ENCODE data around the gene MYBPHL.

MYBPHL gene

GRCh38 chr1:109265016-109265415, 41.8 kb downstream of the MYBPHL start:
- no peak for DNase-seq (ENCODE audit: low read depth in 2 of 2)

- DNase-seq (ENCODE audit: low read depth in 2 of 2): no peak
Measured at GRCh38 chr1:109264379-109264755, 42.4 kb downstream of the MYBPHL start.

GRCh38 chr1:109263597-109264378, 43.0 kb downstream of the MYBPHL start:
- peak; percentile 65 to 76 for DNase-seq (ENCODE audit: low read depth in 2 of 2)

GRCh38 chr1:109263234-109263596, 43.6 kb downstream of the MYBPHL start:
- DNase-seq (ENCODE audit: low read depth in 2 of 2): no peak

GRCh38 chr1:109262231-109263055, 44.4 kb downstream of the MYBPHL start:
- no peak for DNase-seq (ENCODE audit: low read depth in 2 of 2)

GRCh38 chr1:109261578-109261977, 45.2 kb downstream of the MYBPHL start:
- no peak for DNase-seq (ENCODE audit: low read depth in 2 of 2)

GRCh38 chr1:109261006-109261405, 45.8 kb downstream of the MYBPHL start:
- DNase-seq (ENCODE audit: low read depth in 2 of 2): no peak

- DNase-seq (ENCODE audit: low read depth in 2 of 2): no peak
Measured at GRCh38 chr1:109259674-109260557, 46.9 kb downstream of the MYBPHL start.

GRCh38 chr1:109258481-109259466, 48.0 kb downstream of the MYBPHL start:
- no peak for DNase-seq (ENCODE audit: low read depth in 2 of 2)

GRCh38 chr1:109257682-109258421, 49.0 kb downstream of the MYBPHL start:
- DNase-seq (ENCODE audit: low read depth in 2 of 2): no peak

GRCh38 chr1:109256971-109257681, 49.7 kb downstream of the MYBPHL start:
- no peak for DNase-seq (ENCODE audit: low read depth in 2 of 2)

- DNase-seq (ENCODE audit: low read depth in 2 of 2): no peak
Measured at GRCh38 chr1:109256085-109256484, 50.7 kb downstream of the MYBPHL start.

- DNase-seq (ENCODE audit: low read depth in 2 of 2): no peak
Measured at GRCh38 chr1:109255678-109256077, 51.1 kb downstream of the MYBPHL start.

GRCh38 chr1:109255097-109255651, 51.6 kb downstream of the MYBPHL start:
- no peak for DNase-seq (ENCODE audit: low read depth in 2 of 2)

GRCh38 chr1:109254621-109255096, 52.2 kb downstream of the MYBPHL start:
- no peak for DNase-seq (ENCODE audit: low read depth in 2 of 2)

- DNase-seq (ENCODE audit: low read depth in 2 of 2): no peak
Measured at GRCh38 chr1:109253803-109254620, 52.8 kb downstream of the MYBPHL start.

GRCh38 chr1:109252893-109253802, 53.7 kb downstream of the MYBPHL start:
- DNase-seq (ENCODE audit: low read depth in 2 of 2): no peak

All from stimulated activated CD4-positive, alpha-beta T cell treated with anti-CD3 and anti-CD28 coated beads, Interleukin-1b, Interleukin-23, amount 100 ng/mL, for 4 hours (primary cell).